ENCODE data around the gene ZNF764. TPM values are rescaled to one million over a fixed set of nuclear protein-coding genes. Genes with fewer than 3 reads are reported as not detected.

The ZNF764 gene
- total and polyA plus RNA-seq, 9 of the 15 experiments (the other 6 are each of a cell fraction or from before 2014, with no cell fraction given): 0.69 to 10.1 (median 4.1) TPM

- TF ChIP-seq STAT5A (IDR thresholded peaks at IDR 0.05; ENCODE audit: borderline replicate concordance, low read length) (no peak), ETV6 (IDR thresholded peaks at IDR 0.05; ENCODE audit: borderline replicate concordance in 1 of 2, low read depth in 2 of 2, low read length in 1 of 2) (no peak), ETV6 (CRISPR knock-in tag; IDR thresholded peaks at IDR 0.05; ENCODE audit: borderline replicate concordance) (no peak), ZNF282 (CRISPR knock-in tag; IDR thresholded peaks at IDR 0.05) (no peak), TFAM (CRISPR knock-in tag; conservative IDR thresholded peaks at IDR 0.05) (no peak), PPARD (CRISPR knock-in tag; IDR thresholded peaks at IDR 0.05) (no peak), SIRT6 (IDR thresholded peaks at IDR 0.05; ENCODE audit: low read depth, low read length) (no peak), ATF1 (CRISPR knock-in tag; IDR thresholded peaks at IDR 0.05) (no peak), ATF1 (tag; IDR thresholded peaks at IDR 0.05) (no peak; the same call in 1 of the 2 replicates), NEUROD1 (IDR thresholded peaks at IDR 0.05; ENCODE audit: borderline replicate concordance, low read depth, low read length, partially characterized antibody) (no peak), FOXK1 (CRISPR knock-in tag; IDR thresholded peaks at IDR 0.05; ENCODE audit: borderline replicate concordance) (0 out of 2 replicates have a peak, but pooled peaks have one; percentile 48), POLR3G (IDR thresholded peaks at IDR 0.05; ENCODE audit: extremely low read depth, insufficient read length, insufficient replicate concordance) (no peak), PATZ1 (CRISPR knock-in tag; IDR thresholded peaks at IDR 0.05; ENCODE audit: borderline replicate concordance) (no peak), CREBBP (IDR thresholded peaks at IDR 0.05; ENCODE audit: low read depth, low read length) (no peak), HDGF (IDR thresholded peaks at IDR 0.05) (no peak), BCOR (IDR thresholded peaks at IDR 0.05) (peak; percentile 92), MYNN (IDR thresholded peaks at IDR 0.05) (no peak), MYNN (CRISPR knock-in tag; IDR thresholded peaks at IDR 0.05) (no peak), HNRNPUL1 (IDR thresholded peaks at IDR 0.05; ENCODE audit: low read length) (no peak), KDM4B (IDR thresholded peaks at IDR 0.05; ENCODE audit: borderline replicate concordance in 2 of 2, low read depth in 1 of 2) (no peak), DNMT1 (IDR thresholded peaks at IDR 0.05) (no peak), YY1 (IDR thresholded peaks at IDR 0.05; ENCODE audit: borderline replicate concordance in 1 of 3, control insufficient read depth in 1 of 3, extremely low read depth in 1 of 3, insufficient read depth in 3 of 3, insufficient read length in 1 of 3, insufficient replicate concordance in 2 of 3, low read depth in 1 of 3, low read length in 2 of 3) (no peak), RAD21 (CRISPR knock-in tag; conservative IDR thresholded peaks at IDR 0.05 in 1 of 2, IDR thresholded peaks at IDR 0.05 in 1 of 2) (no peak), XRCC5 (IDR thresholded peaks at IDR 0.05; ENCODE audit: low read depth, low read length) (no peak), NONO (IDR thresholded peaks at IDR 0.05; ENCODE audit: low read depth in 2 of 2, low read length in 1 of 2) (no peak), HDAC1 (IDR thresholded peaks at IDR 0.05) (peak in 1 of 2 experiments; percentile 63; a peak in 2 of 4 replicates), CBFA2T2 (conservative IDR thresholded peaks at IDR 0.05) (no peak), PRPF4 (IDR thresholded peaks at IDR 0.05; ENCODE audit: insufficient read depth, low read depth, low read length, poor library complexity, severe bottlenecking) (no peak), NELFE (IDR thresholded peaks at IDR 0.05; ENCODE audit: insufficient read depth, insufficient read length) (no peak), RAD51 (IDR thresholded peaks at IDR 0.05; ENCODE audit: borderline replicate concordance, low read depth) (no peak)
Measured at GRCh38 chr16:30558789-30559377, 709 bp upstream of the ZNF764 start (continued).

Data from K562 (cell line).